A673 (cell line): ENCODE data around the gene CNRIP1.

ENCODE experiments used
- CTCF ChIP-seq: fragments of 300-800, 200-600 bp; sonication (generic); conservative IDR thresholded peaks from 2 replicates; pipeline ENCODE4 v1.5.1; 2017; ENCODE audit warnings: low read depth, mild to moderate bottlenecking, antibody characterized with exemption, low read length, moderate library complexity, mixed read lengths
- EZH2 ChIP-seq: fragments of 200-600 bp; sonication (generic); IDR thresholded peaks from 2 replicates; pipeline ENCODE4 v1.6.1; 2017; ENCODE audit warnings: borderline replicate concordance, low read depth, mild to moderate bottlenecking, mixed read lengths, antibody characterized with exemption, low read length; ENCODE audit not compliant: poor library complexity, severe bottlenecking

- no peak for TF ChIP-seq CTCF
- no peak for TF ChIP-seq EZH2
Measured at GRCh38 chr2:68253219-68254068, 66.3 kb downstream of the CNRIP1 start.
